Neural progenitor cell (in vitro differentiated cells): ENCODE data around the gene PRDM9.

ENCODE experiments used
- CTCF ChIP-seq: fragments of 200-600 bp; sonication (generic); IDR thresholded peaks from 2 replicates; pipeline ENCODE4 v1.5.1; 2017; ENCODE audit warnings: antibody characterized with exemption, mild to moderate bottlenecking
- EZH2 ChIP-seq: fragments of 200-600 bp; sonication (generic); IDR thresholded peaks from 2 replicates; pipeline ENCODE4 v1.6.1; 2017; ENCODE audit warnings: antibody characterized with exemption, mild to moderate bottlenecking, moderate library complexity

- TF ChIP-seq CTCF: no peak
- no peak for TF ChIP-seq EZH2
These were observed 15.1 kb downstream of the PRDM9 start for GRCh38 chr5:23522553-23522952.
